Subcutaneous adipose tissue (tissue), 4 donors: Measurements from ENCODE around the gene GNLY. TPM values are rescaled to one million over a fixed set of nuclear protein-coding genes. Genes with fewer than 3 reads are reported as not detected.

Experiments
- total RNA-seq, 4 donors: library from RNA; depleted of rRNA; stranded (reverse); fragments of >200 nt; gene quantifications; one replicate each; pipeline ENCODE4 v1.1.0, GENCODE V29; 2016
- TF ChIP-seq, protein P1 (sequence below): fragments of 450-650 bp; IDR thresholded peaks from one replicate; pipeline ENCODE4 v1.5.1; 2016; ENCODE audit warnings: low read depth, mild to moderate bottlenecking, control low read depth, antibody characterized with exemption, moderate library complexity

Gene GNLY
- total RNA-seq, 4 donors from 2014 or later, result 4.6 to 10.0 (median 7.5) TPM

DNA sequence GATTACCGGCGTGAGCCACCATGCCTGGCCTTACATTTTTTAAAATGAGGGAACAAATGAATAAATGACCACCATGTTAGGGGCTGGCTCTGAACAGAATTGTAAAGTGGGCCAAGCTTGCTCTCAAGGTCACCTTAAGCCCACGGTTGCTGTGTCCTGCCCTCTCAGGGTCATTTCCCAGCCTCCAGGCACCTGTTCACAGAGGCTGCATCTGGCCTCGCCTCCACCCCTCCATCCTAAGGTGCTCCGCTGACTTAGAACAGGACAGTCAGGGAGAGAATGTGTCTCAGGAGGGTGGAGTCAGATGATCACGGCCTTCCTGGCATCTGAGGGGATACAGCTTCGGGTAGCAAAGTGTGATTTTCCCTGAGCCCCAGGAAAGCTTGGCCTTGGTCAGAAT lies 33.4 kb upstream of the GNLY start:
- TF ChIP-seq, protein P1, sequence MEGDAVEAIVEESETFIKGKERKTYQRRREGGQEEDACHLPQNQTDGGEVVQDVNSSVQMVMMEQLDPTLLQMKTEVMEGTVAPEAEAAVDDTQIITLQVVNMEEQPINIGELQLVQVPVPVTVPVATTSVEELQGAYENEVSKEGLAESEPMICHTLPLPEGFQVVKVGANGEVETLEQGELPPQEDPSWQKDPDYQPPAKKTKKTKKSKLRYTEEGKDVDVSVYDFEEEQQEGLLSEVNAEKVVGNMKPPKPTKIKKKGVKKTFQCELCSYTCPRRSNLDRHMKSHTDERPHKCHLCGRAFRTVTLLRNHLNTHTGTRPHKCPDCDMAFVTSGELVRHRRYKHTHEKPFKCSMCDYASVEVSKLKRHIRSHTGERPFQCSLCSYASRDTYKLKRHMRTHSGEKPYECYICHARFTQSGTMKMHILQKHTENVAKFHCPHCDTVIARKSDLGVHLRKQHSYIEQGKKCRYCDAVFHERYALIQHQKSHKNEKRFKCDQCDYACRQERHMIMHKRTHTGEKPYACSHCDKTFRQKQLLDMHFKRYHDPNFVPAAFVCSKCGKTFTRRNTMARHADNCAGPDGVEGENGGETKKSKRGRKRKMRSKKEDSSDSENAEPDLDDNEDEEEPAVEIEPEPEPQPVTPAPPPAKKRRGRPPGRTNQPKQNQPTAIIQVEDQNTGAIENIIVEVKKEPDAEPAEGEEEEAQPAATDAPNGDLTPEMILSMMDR, result no peak

DNA sequence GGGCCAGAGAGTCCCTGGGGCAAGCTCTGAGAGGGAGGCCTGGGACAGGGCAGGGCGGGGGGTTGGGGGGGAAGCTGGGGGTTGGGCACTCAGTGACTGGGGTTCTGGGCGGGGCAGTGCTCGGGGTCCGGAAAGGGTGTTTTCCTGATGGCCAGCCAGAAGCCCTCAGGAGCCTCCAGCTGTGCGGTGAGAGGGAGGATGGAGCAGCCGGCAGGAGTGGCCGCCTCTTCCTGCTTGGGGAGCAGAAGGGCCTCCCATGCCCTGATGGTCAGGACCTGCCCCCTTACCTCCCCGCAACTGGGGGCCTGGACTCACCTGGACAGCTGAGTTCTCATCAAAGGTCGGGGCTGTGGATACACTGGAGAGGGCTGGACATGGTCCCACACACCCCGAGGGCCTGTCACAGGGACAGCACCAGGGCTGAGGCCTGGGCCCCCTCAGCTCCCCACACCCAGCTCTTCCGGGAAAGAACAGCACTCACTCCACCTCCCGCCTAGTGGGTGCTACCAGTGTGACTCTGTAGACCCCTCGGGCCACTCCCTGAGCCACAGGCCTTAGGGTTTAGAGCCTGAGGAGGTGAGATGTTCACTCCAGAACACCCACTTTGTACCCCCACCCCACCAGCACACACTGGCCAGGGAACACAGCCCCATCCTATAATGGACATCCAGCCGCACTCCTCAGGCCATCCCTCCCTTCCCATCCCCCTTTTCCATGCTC lies 32.9 kb upstream of the GNLY start:
- TF ChIP-seq, protein P1, result no peak

DNA sequence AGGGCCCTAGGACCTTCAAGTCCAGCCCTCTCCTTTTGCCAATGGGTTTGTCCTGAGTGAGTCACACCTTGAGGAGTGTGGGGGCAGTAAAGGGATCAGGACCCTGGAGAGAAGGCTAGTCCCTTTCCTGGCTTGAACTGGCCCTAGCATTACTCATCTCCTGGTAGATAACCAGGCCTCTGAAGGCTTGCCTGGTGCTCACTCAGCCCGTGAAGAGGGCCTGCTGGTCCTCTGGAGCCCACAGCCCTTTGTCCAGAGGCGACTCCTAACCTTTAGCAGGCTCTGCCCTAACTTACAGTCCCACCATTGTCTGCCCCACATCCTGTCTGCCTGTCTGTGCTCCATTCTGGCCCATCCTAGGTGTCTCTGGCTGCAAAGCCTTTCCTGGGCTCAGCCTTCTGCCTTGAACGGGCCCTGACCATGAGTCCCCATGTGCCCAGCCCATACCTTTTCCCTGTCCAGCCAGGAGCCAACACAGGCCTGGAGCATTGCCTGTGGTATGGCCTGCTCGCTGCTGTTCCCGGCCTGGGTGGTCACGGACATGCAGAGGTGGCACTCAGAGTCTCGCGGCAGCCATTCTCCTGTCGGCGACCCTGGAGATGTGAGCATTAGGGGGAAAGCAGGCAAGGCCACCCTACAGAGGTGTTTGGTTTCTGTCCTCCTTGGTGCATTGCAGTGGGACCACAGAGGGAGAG lies 31.1 kb upstream of the GNLY start:
- TF ChIP-seq, protein P1, result no peak

DNA sequence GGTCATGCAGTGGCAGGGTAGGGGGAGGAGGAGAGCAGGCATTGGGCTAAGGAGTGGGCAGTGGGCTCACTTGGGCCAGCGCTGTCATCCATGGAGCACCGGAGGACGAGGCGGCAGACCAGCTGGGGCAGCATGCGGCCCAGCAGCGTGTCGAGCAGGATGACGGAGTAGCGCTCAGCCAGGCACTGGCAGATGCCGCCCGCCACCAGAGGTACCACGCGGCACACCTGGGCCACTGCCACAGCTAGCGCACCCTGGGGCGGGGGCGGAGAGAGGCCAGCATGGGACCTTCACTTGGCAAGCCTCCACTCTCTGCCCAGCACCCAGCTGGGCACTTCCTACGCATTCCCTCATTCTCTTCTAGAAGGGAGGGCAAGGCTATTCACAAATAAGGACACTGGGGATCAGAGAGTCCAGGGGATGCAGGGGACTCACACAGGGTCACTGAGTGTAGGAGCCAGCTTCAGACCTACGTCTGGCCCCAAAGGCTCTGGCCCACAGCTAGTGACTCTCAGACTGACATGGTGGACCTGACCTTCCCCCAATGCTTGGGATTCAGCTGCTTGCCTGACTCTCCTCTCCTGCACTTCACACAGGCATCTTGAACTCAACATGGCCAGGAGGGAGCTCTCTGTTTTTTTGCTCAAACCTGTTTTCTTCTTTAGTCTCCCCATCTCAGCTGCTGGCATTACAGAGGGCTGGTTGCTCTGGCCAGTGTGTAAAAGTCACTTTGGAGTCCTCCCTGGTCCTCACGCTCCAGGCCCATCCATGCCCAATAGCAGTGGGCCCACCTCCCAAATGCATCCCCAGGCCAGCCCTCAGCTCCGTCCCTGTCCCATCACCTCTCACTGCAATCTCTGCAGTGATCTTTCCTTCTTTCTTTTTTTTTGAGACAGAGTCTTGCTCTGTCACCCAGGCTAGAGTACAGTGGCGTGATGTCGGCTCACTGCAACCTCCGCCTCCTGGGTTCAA lies 30.3 kb upstream of the GNLY start:
- TF ChIP-seq, protein P1, result no peak

DNA sequence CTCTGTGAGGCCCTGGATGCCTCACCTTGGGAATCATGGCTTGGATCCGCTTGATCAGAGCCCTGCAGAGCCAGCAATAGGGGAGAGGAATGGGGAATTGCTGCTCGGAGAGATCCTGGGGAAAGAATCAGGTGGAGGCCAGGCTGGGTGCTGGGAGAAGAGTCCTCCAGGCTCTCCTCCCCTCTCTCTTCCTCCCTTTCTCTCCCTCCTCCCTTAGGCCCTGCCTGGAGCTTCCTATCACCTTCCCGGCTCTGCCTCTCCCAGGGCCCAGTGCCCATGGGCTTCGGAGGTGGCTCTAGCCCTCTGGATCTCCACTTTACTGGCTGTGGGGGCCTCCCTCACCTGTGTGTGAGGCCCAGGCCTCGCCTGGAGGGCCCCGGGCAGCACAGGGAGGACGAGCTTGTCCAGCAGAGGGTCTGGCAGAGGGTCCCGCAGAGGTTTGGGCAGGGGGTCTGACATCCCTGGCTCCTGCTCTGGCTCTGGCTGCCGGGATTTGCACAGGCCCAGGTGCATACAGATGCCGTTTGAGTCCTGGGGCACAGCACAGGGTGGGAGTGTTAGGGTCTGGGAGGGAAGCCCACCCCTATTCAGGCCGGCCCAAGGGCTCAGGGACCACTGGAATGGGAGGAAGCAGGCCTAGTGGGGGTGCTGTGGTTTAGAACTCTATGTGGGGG lies 28.8 kb upstream of the GNLY start:
- TF ChIP-seq, protein P1, result no peak

DNA sequence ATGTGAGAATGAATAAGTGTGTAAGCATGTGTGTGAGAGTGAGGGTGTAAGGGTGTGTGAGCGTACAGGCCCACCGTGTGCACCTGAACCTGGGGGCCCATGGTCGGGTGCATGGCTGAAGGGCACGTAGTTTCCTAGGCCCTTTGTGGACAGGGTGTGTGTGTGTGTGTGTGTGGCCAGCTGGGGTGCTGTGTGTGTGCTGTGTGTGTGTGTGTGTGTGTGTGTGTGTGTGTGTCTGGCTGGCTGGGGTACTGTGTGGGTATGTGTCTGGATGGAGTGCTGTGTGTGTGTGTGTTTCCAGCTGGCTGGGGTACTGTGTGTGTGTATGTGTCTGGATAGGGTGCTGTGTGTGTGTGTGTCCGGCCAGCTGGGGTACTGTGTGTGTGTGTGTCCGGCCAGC lies 28.1 kb upstream of the GNLY start:
- TF ChIP-seq, protein P1, result no peak
